PC-9 (cell line): ENCODE measurements around the gene COQ9.

Experiments used
- EZH2 ChIP-seq: fragments of 200-600 bp; sonication (generic); IDR thresholded peaks from 2 replicates; pipeline ENCODE4 v1.8.0; 2017; ENCODE audit warnings: antibody characterized with exemption, low read depth
- TF ChIP-seq, protein P1 (sequence below): fragments of 200-600 bp; sonication (generic); conservative IDR thresholded peaks from 2 replicates; pipeline ENCODE4 v1.6.1; 2017; ENCODE audit warnings: mixed run types, antibody characterized with exemption, mild to moderate bottlenecking, moderate library complexity

DNA sequence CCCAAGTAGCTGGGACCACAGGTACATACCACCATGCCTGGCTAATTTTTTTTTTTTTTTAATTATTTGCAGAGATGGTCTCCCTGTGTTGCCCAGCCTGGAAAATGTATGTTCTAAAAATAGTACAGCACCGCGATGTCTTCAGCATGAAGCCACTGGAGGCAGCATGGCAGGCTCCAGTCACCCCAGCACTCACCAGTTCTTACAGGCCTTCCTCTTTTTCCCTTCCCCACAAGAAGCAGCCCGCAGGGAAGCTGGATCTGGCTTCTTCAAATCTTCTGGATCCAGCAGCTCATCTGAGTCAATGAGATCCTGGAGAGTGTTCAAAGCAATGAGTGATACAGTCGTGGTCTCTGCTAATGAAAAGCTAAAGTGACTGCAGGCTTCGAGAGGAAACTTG is 16.3 kb upstream of the COQ9 start:
- TF ChIP-seq EZH2 = no peak
- TF ChIP-seq, protein P1, sequence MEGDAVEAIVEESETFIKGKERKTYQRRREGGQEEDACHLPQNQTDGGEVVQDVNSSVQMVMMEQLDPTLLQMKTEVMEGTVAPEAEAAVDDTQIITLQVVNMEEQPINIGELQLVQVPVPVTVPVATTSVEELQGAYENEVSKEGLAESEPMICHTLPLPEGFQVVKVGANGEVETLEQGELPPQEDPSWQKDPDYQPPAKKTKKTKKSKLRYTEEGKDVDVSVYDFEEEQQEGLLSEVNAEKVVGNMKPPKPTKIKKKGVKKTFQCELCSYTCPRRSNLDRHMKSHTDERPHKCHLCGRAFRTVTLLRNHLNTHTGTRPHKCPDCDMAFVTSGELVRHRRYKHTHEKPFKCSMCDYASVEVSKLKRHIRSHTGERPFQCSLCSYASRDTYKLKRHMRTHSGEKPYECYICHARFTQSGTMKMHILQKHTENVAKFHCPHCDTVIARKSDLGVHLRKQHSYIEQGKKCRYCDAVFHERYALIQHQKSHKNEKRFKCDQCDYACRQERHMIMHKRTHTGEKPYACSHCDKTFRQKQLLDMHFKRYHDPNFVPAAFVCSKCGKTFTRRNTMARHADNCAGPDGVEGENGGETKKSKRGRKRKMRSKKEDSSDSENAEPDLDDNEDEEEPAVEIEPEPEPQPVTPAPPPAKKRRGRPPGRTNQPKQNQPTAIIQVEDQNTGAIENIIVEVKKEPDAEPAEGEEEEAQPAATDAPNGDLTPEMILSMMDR = no peak
